Thyroid gland (tissue), 4 donors: ENCODE data around the gene ATP1A4.

Experiments
- POLR2A ChIP-seq, 2 donors: fragments of 450-650 bp; IDR thresholded peaks; one replicate each; pipeline ENCODE4 v1.6.1; 2017; ENCODE audit warnings: antibody characterized with exemption in 2 of 2, mild to moderate bottlenecking in 2 of 2, moderate library complexity in 1 of 2
- TF ChIP-seq, protein P1 (sequence below), 6 experiments: fragments of 200-600 bp in 3 of 6; fragments of 450-650 bp in 3 of 6; sonication (generic) in 3 of 6; IDR thresholded peaks; one replicate each; pipeline ENCODE4 v1.5.1; 2016 to 2019; ENCODE audit warnings: antibody characterized with exemption in 6 of 6, mild to moderate bottlenecking in 2 of 6, inconsistent platforms in 1 of 6, moderate library complexity in 1 of 6

DNA sequence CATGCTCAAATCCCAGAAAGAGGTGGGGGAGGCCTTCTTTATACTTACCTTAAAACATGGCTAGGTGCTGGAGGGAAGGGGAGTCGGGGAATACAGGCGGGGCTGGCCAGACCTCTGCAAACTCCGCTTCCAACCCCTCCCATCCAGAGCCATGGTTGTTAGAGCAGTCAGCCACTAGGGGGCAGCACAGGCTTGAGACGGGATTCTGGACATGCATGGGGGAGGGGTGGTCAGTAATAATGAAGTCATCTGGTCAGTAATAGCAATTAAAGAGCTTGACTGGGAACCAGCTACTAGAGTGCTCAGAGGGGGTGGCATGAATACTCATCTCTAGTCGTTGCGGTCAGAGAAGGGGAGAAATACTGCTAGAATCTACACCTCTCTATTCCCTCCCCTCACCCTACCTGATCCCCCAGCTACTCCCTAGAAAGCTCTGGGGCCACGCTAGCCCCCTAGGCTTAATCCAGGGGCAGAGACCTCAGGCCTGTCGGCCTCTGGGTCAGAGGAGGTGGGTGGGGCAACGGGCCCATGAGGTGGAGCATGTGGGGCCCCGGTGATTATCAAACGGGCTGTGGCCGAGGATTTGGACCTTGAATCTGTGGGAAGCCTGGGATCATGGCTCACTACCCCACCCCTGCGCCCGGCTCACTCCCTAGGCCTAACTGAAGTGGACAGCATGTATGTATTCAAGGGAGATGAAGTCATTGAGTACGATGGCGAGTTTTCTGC lies 41.9 kb downstream of the ATP1A4 start:
- TF ChIP-seq, protein P1, sequence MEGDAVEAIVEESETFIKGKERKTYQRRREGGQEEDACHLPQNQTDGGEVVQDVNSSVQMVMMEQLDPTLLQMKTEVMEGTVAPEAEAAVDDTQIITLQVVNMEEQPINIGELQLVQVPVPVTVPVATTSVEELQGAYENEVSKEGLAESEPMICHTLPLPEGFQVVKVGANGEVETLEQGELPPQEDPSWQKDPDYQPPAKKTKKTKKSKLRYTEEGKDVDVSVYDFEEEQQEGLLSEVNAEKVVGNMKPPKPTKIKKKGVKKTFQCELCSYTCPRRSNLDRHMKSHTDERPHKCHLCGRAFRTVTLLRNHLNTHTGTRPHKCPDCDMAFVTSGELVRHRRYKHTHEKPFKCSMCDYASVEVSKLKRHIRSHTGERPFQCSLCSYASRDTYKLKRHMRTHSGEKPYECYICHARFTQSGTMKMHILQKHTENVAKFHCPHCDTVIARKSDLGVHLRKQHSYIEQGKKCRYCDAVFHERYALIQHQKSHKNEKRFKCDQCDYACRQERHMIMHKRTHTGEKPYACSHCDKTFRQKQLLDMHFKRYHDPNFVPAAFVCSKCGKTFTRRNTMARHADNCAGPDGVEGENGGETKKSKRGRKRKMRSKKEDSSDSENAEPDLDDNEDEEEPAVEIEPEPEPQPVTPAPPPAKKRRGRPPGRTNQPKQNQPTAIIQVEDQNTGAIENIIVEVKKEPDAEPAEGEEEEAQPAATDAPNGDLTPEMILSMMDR (IDR thresholded peaks at IDR 0.05): peak; percentile 90 to 98 (median 96)
- no peak for TF ChIP-seq POLR2A (IDR thresholded peaks at IDR 0.05)
